SK-N-SH (cell line): ENCODE data around the gene BABAM2. TPM values are rescaled to one million over a fixed set of nuclear protein-coding genes. Genes with fewer than 3 reads are reported as not detected.

Experiments
- CTCF ChIA-PET: fragments of 300-600, 350-600 bp; formaldehyde crosslinking; extraction: SDS; loops from one replicate; lab custom pipeline; 2021; lab: Yijun Ruan, JAX
- POLR2A ChIA-PET: fragments of 350-600 bp; sonication (Branson Sonifier 250); formaldehyde crosslinking; extraction: SDS; loops from one replicate; lab custom pipeline; 2020; ENCODE audit warnings: antibody characterized with exemption, inconsistent platforms; lab: Yijun Ruan, JAX
- DNase-seq: peaks from one replicate; pipeline ENCODE4 v3.0.0; 2012
- H2AFZ ChIP-seq: fragments of 200-600 bp; sonication (generic); 2 replicates; pipeline ENCODE4 v1.8.1; 2016; ENCODE audit warnings: antibody characterized with exemption, mild to moderate bottlenecking, low read depth
- H3F3A ChIP-seq: fragments of 200-600 bp; sonication (generic); replicated peaks from 2 replicates; pipeline ENCODE3; 2016; ENCODE audit warnings: antibody characterized with exemption, mild to moderate bottlenecking; ENCODE audit not compliant: insufficient read depth
- H3K27ac ChIP-seq, 2 experiments: fragments of 200-500 bp in 1 of 2; fragments of 200-600 bp in 1 of 2; sonication (Bioruptor generic) in 1 of 2; sonication (generic), shearing (Covaris generic) in 1 of 2; 2 replicates each; pipeline versions ENCODE4 v1.5.1 to v1.6.1; 2014 to 2016; ENCODE audit warnings: low read depth in 2 of 2, inconsistent platforms in 1 of 2, low read length in 1 of 2, mild to moderate bottlenecking in 1 of 2, mixed read lengths in 1 of 2
- H3K27me3 ChIP-seq: fragments of 200-600 bp; sonication (generic), shearing (Covaris generic); 2 replicates; pipeline ENCODE4 v1.6.1; 2016; ENCODE audit warnings: mixed run types; ENCODE audit not compliant: insufficient read depth
- H3K36me3 ChIP-seq, 2 experiments: fragments of 200-500 bp in 1 of 2; fragments of 200-600 bp in 1 of 2; sonication (Bioruptor generic) in 1 of 2; sonication (generic) in 1 of 2; replicated peaks in 1 of 2; 2 replicates each; pipeline versions ENCODE3 to v1.5.1; 2014 to 2016; ENCODE audit warnings: low read length in 1 of 2, mild to moderate bottlenecking in 1 of 2; ENCODE audit not compliant: insufficient read depth in 2 of 2, control insufficient read depth in 1 of 2
- H3K4me1 ChIP-seq, 2 experiments: fragments of 200-500 bp in 1 of 2; fragments of 200-600 bp in 1 of 2; sonication (Bioruptor generic) in 1 of 2; sonication (generic), shearing (Covaris generic) in 1 of 2; 2 replicates each; pipeline versions ENCODE4 v1.5.1 to v1.6.1; 2014 to 2016; ENCODE audit warnings: low read depth in 1 of 2, low read length in 1 of 2, mixed run types in 1 of 2; ENCODE audit not compliant: insufficient read depth in 2 of 2, control insufficient read depth in 1 of 2
- H3K4me2 ChIP-seq: fragments of 200-600 bp; sonication (generic), shearing (Covaris generic); 2 replicates; pipeline ENCODE4 v1.6.1; 2017; ENCODE audit warnings: mixed run types
- H3K4me3 ChIP-seq, 2 experiments: fragments of 200-500 bp in 1 of 2; fragments of 200-600 bp in 1 of 2; sonication (Bioruptor generic) in 1 of 2; sonication (generic), shearing (Covaris generic) in 1 of 2; 2 replicates each; pipeline versions ENCODE4 v1.5.1 to v1.8.1; 2014 to 2016; ENCODE audit warnings: low read depth in 2 of 2, inconsistent platforms in 1 of 2, low read length in 1 of 2, mild to moderate bottlenecking in 1 of 2, mixed read lengths in 1 of 2, moderate library complexity in 1 of 2
- H3K79me2 ChIP-seq: fragments of 200-600 bp; sonication (generic); 2 replicates; pipeline ENCODE4 v1.8.1; 2017; ENCODE audit warnings: mild to moderate bottlenecking; ENCODE audit not compliant: insufficient read depth
- H3K9ac ChIP-seq: fragments of 200-600 bp; sonication (generic); 2 replicates; pipeline ENCODE4 v1.6.1; 2017; ENCODE audit warnings: mixed run types
- H3K9me2 ChIP-seq: fragments of 200-600 bp; sonication (generic); 2 replicates; pipeline ENCODE4 v1.6.1; 2017; ENCODE audit warnings: mixed run types
- H3K9me3 ChIP-seq: fragments of 200-600 bp; sonication (generic); 2 replicates; pipeline ENCODE4 v1.6.1; 2017; ENCODE audit warnings: mixed run types, mild to moderate bottlenecking, moderate library complexity
- H4K20me1 ChIP-seq: fragments of 200-600 bp; sonication (generic); 2 replicates; pipeline ENCODE4 v1.6.1; 2017; ENCODE audit warnings: mild to moderate bottlenecking, mixed run types; ENCODE audit not compliant: insufficient read depth
- CHD2 ChIP-seq: fragments of 150-350 bp; IDR thresholded peaks from 2 replicates; pipeline ENCODE4 v1.6.1; 2018; ENCODE audit warnings: low read length; ENCODE audit not compliant: partially characterized antibody
- ELF1 ChIP-seq: IDR thresholded peaks from 2 replicates; pipeline ENCODE4 v1.4.0; 2012
- EZH2phosphoT487 ChIP-seq: fragments of 200-600 bp; sonication (generic); IDR thresholded peaks from 2 replicates; pipeline ENCODE4 v1.6.1; 2017; ENCODE audit warnings: low read depth, mixed run types, mild to moderate bottlenecking, antibody characterized with exemption, moderate library complexity, borderline replicate concordance
- FOSL2 ChIP-seq: IDR thresholded peaks from 2 replicates; pipeline ENCODE4 v1.4.0; 2012; ENCODE audit warnings: low read depth, mild to moderate bottlenecking, moderate library complexity, borderline replicate concordance
- GATA2 ChIP-seq: sonication (generic); formaldehyde crosslinking; IDR thresholded peaks from 2 replicates; pipeline ENCODE4 v1.5.0; 2020; ENCODE audit warnings: mild to moderate bottlenecking, missing genetic modification reagents
- JUND ChIP-seq: IDR thresholded peaks from 2 replicates; pipeline ENCODE4 v1.4.0; 2012
- MXI1 ChIP-seq: IDR thresholded peaks from 2 replicates; pipeline ENCODE4 v1.6.1; 2012; ENCODE audit warnings: mild to moderate bottlenecking, low read depth, low read length, improper control_type of control experiment
- NRF1 ChIP-seq: IDR thresholded peaks from 2 replicates; pipeline ENCODE4 v1.6.1; 2012; ENCODE audit warnings: low read depth, mild to moderate bottlenecking, low read length
- RCOR1 ChIP-seq: fragments of 150-350 bp; IDR thresholded peaks from 2 replicates; pipeline ENCODE4 v1.6.1; 2017; ENCODE audit warnings: antibody characterized with exemption, low read length
- REST ChIP-seq: IDR thresholded peaks from 2 replicates; pipeline ENCODE4 v1.6.1; 2012; ENCODE audit warnings: mild to moderate bottlenecking, low read depth, low read length, moderate library complexity
- RFX5 ChIP-seq: IDR thresholded peaks from 2 replicates; pipeline ENCODE4 v1.6.1; 2012; ENCODE audit warnings: mild to moderate bottlenecking, improper control_type of control experiment, low read length
- TAF1 ChIP-seq: IDR thresholded peaks from 2 replicates; pipeline ENCODE4 v1.6.1; 2012; ENCODE audit warnings: low read depth, mild to moderate bottlenecking, low read length, moderate library complexity, borderline replicate concordance
- TEAD4 ChIP-seq: IDR thresholded peaks from 2 replicates; pipeline ENCODE4 v1.4.0; 2012; ENCODE audit warnings: mild to moderate bottlenecking, borderline replicate concordance; ENCODE audit not compliant: insufficient read depth
- USF2 ChIP-seq: fragments of 150-350 bp; IDR thresholded peaks from 2 replicates; pipeline ENCODE4 v1.6.1; 2017; ENCODE audit warnings: antibody characterized with exemption, low read length, low read depth, borderline replicate concordance
- ZBTB33 ChIP-seq: IDR thresholded peaks from 2 replicates; pipeline ENCODE4 v1.4.0; 2012; ENCODE audit warnings: low read depth, borderline replicate concordance
- WGBS: methylation state at CpG from one replicate; pipeline ENCODE4 v1.1.6; 2017; ENCODE audit warnings: low lambda C conversion rate; 5-methylcytosine and 5-hydroxymethylcytosine counted together
- polyA plus RNA-seq, 3 experiments: library from polyadenylated mRNA; depleted of rRNA; stranded (reverse); fragments of >200 nt; gene quantifications; 2 replicates each; pipeline ENCODE4 v1.2.3, GENCODE V29; 2012
- TF ChIP-seq, protein P1 (sequence below): fragments of 200-600 bp; sonication (generic); IDR thresholded peaks from 2 replicates; pipeline ENCODE4 v1.6.1; 2017; ENCODE audit warnings: antibody characterized with exemption, mild to moderate bottlenecking, moderate library complexity

BABAM2 gene
- polyA plus RNA-seq, 1 of the 3 experiments (the other 2 are of a cell fraction), result 34.0 TPM

- TF ChIP-seq EZH2phosphoT487 (no peak), MXI1 (no peak), ELF1 (no peak), ZBTB33 (no peak), FOSL2 (no peak), RCOR1 (no peak), CHD2 (no peak)
- TF ChIP-seq, all 33 proteins: peak for 0
Observed at GRCh38 chr2:27869763-27870162, 20.8 kb upstream of the BABAM2 start (continued).

- WGBS, result 89% methylated on average over 3 of the region's 3 CpGs
- POLR2A ChIA-PET, result no interaction called here
- CTCF ChIA-PET, result interaction anchor here (1.2 to 1.6 kb wide), 4 partner anchors 18 to 167 kb away, joined by 3 to 6 read pairs (median 3); no protein-coding TSS in a partner anchor
Observed at GRCh38 chr2:27870724-27871123, 19.8 kb upstream of the BABAM2 start.

GRCh38 chr2:27871802-27872201 is 18.7 kb upstream of the BABAM2 start:
- ChIA-PET CTCF (interaction anchor here (1.2 to 1.6 kb wide), 5 partner anchors 18 to 118 kb away, joined by 3 to 7 read pairs (median 5); no protein-coding TSS in a partner anchor), POLR2A (interaction anchor here (1.3 kb wide), 1 partner anchor 18 kb away, joined by 3 read pairs; the partner anchor contains the start of genes BABAM2 and RBKS)
- H3K36me3 ChIP-seq, result peaks cover 0 to 4% of the 10 kb centered on the region in 2 experiments
- H3K4me3 ChIP-seq, result no peak overlapping the region
- no peaks in the 10 kb centered on the region for H3F3A ChIP-seq
- 89% methylated on average over 3 of the region's 3 CpGs for WGBS
- no peak overlapping the region for H2AFZ ChIP-seq
- peaks cover 9% of the 10 kb centered on the region; the same call in 1 of the 2 replicates for H3K9me3 ChIP-seq
- no peaks in the 10 kb centered on the region for H3K9me2 ChIP-seq
- no peaks in the 10 kb centered on the region for H4K20me1 ChIP-seq
- H3K9ac ChIP-seq, result no peak overlapping the region
- H3K79me2 ChIP-seq, result no peaks in the 10 kb centered on the region
- no peak overlapping the region for H3K4me2 ChIP-seq
- DNase-seq, result no peak
- no peak overlapping the region for H3K27ac ChIP-seq
- H3K27me3 ChIP-seq, result no peaks in the 10 kb centered on the region
- no peaks in the 10 kb centered on the region for H3K4me1 ChIP-seq
- TF ChIP-seq TAF1 (no peak), FOSL2 (no peak), REST (no peak), RFX5 (no peak), GATA2 (no peak), NRF1 (no peak), JUND (no peak), ELF1 (no peak), USF2 (no peak), EZH2phosphoT487 (no peak)
- TF ChIP-seq, protein P1, sequence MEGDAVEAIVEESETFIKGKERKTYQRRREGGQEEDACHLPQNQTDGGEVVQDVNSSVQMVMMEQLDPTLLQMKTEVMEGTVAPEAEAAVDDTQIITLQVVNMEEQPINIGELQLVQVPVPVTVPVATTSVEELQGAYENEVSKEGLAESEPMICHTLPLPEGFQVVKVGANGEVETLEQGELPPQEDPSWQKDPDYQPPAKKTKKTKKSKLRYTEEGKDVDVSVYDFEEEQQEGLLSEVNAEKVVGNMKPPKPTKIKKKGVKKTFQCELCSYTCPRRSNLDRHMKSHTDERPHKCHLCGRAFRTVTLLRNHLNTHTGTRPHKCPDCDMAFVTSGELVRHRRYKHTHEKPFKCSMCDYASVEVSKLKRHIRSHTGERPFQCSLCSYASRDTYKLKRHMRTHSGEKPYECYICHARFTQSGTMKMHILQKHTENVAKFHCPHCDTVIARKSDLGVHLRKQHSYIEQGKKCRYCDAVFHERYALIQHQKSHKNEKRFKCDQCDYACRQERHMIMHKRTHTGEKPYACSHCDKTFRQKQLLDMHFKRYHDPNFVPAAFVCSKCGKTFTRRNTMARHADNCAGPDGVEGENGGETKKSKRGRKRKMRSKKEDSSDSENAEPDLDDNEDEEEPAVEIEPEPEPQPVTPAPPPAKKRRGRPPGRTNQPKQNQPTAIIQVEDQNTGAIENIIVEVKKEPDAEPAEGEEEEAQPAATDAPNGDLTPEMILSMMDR, result no peak

More at GRCh38 chr2:27870724-27871123, 19.8 kb upstream of the BABAM2 start:
- Histone ChIP-seq H3K4me2 (no peak overlapping the region), H3K36me3 (no peaks in the 10 kb centered on the region), H3K9me2 (no peaks in the 10 kb centered on the region), H2AFZ (no peak overlapping the region), H3F3A (no peaks in the 10 kb centered on the region), H3K27ac (no peak overlapping the region), H3K4me1 (no peaks in the 10 kb centered on the region; a peak in 1 of 4 replicates), H3K27me3 (no peaks in the 10 kb centered on the region), H3K9me3 (no peaks in the 10 kb centered on the region), H3K79me2 (no peaks in the 10 kb centered on the region), H3K9ac (no peak overlapping the region), H4K20me1 (no peaks in the 10 kb centered on the region), H3K4me3 (no peak overlapping the region)
- no peak for DNase-seq
- TF ChIP-seq FOSL2, result peak; percentile 19; the same call in 1 of the 2 replicates
- no peak for TF ChIP-seq TEAD4
- TF ChIP-seq, all 33 proteins: peak for 1
